NCI-H1436 (cell line): ENCODE measurements around the gene TMEM236.

Experiments
- DNase-seq: peaks from one replicate; lab custom pipeline; 2025; lab: John Stamatoyannopoulos, UW

Gene TMEM236

GRCh38 chr10:17740668-17741067 is 11.3 kb upstream of the TMEM236 start:
- no peak for DNase-seq

- no peak for DNase-seq
Measured at GRCh38 chr10:17742918-17743317, 9.1 kb upstream of the TMEM236 start.

- no peak for DNase-seq
Measured at GRCh38 chr10:17743437-17743836, 8.6 kb upstream of the TMEM236 start.

- DNase-seq, result no peak
Measured at GRCh38 chr10:17744341-17744861, 7.6 kb upstream of the TMEM236 start.

- no peak for DNase-seq
Measured at GRCh38 chr10:17747883-17748550, 4.0 kb upstream of the TMEM236 start.

- no peak for DNase-seq
Measured at GRCh38 chr10:17749890-17750289, 2.1 kb upstream of the TMEM236 start.

- no peak for DNase-seq
Measured at GRCh38 chr10:17756557-17757217, 4.7 kb downstream of the TMEM236 start.

- no peak for DNase-seq
Measured at GRCh38 chr10:17758200-17758599, 6.2 kb downstream of the TMEM236 start.

GRCh38 chr10:17758896-17759295 is 6.9 kb downstream of the TMEM236 start:
- no peak for DNase-seq

GRCh38 chr10:17764142-17764541 is 12.1 kb downstream of the TMEM236 start:
- DNase-seq, result no peak

GRCh38 chr10:17765602-17766001 is 13.6 kb downstream of the TMEM236 start:
- DNase-seq, result no peak

GRCh38 chr10:17766731-17767130 is 14.7 kb downstream of the TMEM236 start:
- DNase-seq, result no peak

GRCh38 chr10:17768496-17768895 is 16.5 kb downstream of the TMEM236 start:
- no peak for DNase-seq

- no peak for DNase-seq
Measured at GRCh38 chr10:17768957-17769356, 17.0 kb downstream of the TMEM236 start.

GRCh38 chr10:17771017-17771416 is 19.0 kb downstream of the TMEM236 start:
- no peak for DNase-seq

GRCh38 chr10:17779784-17780183 is 27.8 kb downstream of the TMEM236 start:
- DNase-seq, result no peak

GRCh38 chr10:17780727-17781126 is 28.7 kb downstream of the TMEM236 start:
- DNase-seq, result no peak

- DNase-seq, result no peak
Measured at GRCh38 chr10:17781856-17782255, 29.9 kb downstream of the TMEM236 start.

- DNase-seq, result no peak
Measured at GRCh38 chr10:17782921-17783665, 31.1 kb downstream of the TMEM236 start.

GRCh38 chr10:17783751-17784150 is 31.8 kb downstream of the TMEM236 start:
- no peak for DNase-seq

GRCh38 chr10:17784688-17785087 is 32.7 kb downstream of the TMEM236 start:
- no peak for DNase-seq

- DNase-seq, result no peak
Measured at GRCh38 chr10:17785276-17785930, 33.4 kb downstream of the TMEM236 start.
